K562 (cell line): Measurements from ENCODE around the gene EFNA1. TPM values are rescaled to one million over a fixed set of nuclear protein-coding genes. Genes with fewer than 3 reads are reported as not detected.

Experiments
- ATAC-seq: fragments of 200-7000 bp; cut with Tn5 transposase; 3 replicates; pipeline ENCODE4 v1.9.1; 2020; ENCODE audit warnings: moderate library complexity
- BruUV-seq: library from RNA; stranded (reverse); fragments of 400-500 nt; replicated peaks from 2 replicates; lab custom pipeline; 2021; lab: Mats Ljungman, UMichigan
- CTCF ChIA-PET: fragments of 300-600 bp; formaldehyde crosslinking; extraction: SDS; loops from one replicate; lab custom pipeline; 2021; ENCODE audit warnings: low intra/inter-chr PET ratio; lab: Yijun Ruan, JAX
- POLR2A ChIA-PET: fragments of 300-600, 350-650 bp; sonication (Branson Sonifier 250); formaldehyde crosslinking; extraction: SDS; loops from one replicate; lab custom pipeline; 2021; ENCODE audit warnings: antibody characterized with exemption, inconsistent platforms; lab: Yijun Ruan, JAX
- DNase-seq, 4 experiments: peaks; one replicate each; pipeline versions ENCODE4 v3.0.0 to v3.0.0-alpha.2; 2011 to 2018; ENCODE audit warnings: low spot score in 3 of 4, mixed read lengths in 3 of 4; ENCODE audit errors: extremely low read depth in 1 of 4
- FAIRE-seq: peaks from 2 replicates; lab custom pipeline; 2011; peaks lifted over from hg19 to GRCh38; lab: Jason Lieb, UNC
- H2AFZ ChIP-seq: 2 replicates; pipeline ENCODE4 v1.6.0; 2011; ENCODE audit warnings: low read depth, low read length, control low read depth, inconsistent platforms
- H3K27ac ChIP-seq: fragments of 200-600 bp; 3 replicates; pipeline ENCODE4 v1.8.0; 2011; ENCODE audit warnings: low read depth, mild to moderate bottlenecking, control low read depth, inconsistent platforms, low read length, moderate library complexity, mixed read lengths; ENCODE audit errors: extremely low read depth
- H3K27me3 ChIP-seq, 2 experiments: fragments of 300-600 bp in 1 of 2; 2 replicates in 1 of 2; 3 replicates in 1 of 2; pipeline versions ENCODE4 v1.6.0 to v1.8.0; 2011; ENCODE audit warnings: inconsistent platforms in 2 of 2, low read length in 2 of 2, mild to moderate bottlenecking in 1 of 2, mixed read lengths in 1 of 2, moderate library complexity in 1 of 2; ENCODE audit not compliant: control insufficient read depth in 2 of 2, insufficient read depth in 2 of 2
- H3K36me3 ChIP-seq: fragments of 300-600 bp; 3 replicates; pipeline ENCODE4 v1.8.0; 2011; ENCODE audit warnings: mild to moderate bottlenecking, low read length, inconsistent platforms; ENCODE audit not compliant: control insufficient read depth, insufficient read depth
- H3K4me1 ChIP-seq, 2 experiments: fragments of 200-600 bp in 1 of 2; replicated peaks in 1 of 2; 2 replicates in 1 of 2; 3 replicates in 1 of 2; pipeline versions ENCODE4 v1.5.1 to v1.8.0; 2011; ENCODE audit warnings: inconsistent platforms in 2 of 2, low read length in 2 of 2, mild to moderate bottlenecking in 1 of 2, mixed read lengths in 1 of 2, moderate library complexity in 1 of 2; ENCODE audit not compliant: control insufficient read depth in 2 of 2, insufficient read depth in 2 of 2
- H3K4me2 ChIP-seq: 2 replicates; pipeline ENCODE4 v1.6.1; 2011; ENCODE audit warnings: low read length, control low read depth, inconsistent platforms, mixed read lengths; ENCODE audit not compliant: insufficient read depth
- H3K4me3 ChIP-seq: fragments of 200-600 bp; sonication (generic), shearing (Covaris generic); 2 replicates; pipeline ENCODE4 v1.5.1; 2016; ENCODE audit warnings: control low read depth, inconsistent platforms
- H3K79me2 ChIP-seq: fragments of 200-600 bp; 3 replicates; pipeline ENCODE4 v1.8.0; 2011; ENCODE audit warnings: low read length, inconsistent platforms; ENCODE audit not compliant: control insufficient read depth, insufficient read depth
- H3K9ac ChIP-seq, 2 experiments: 2 replicates each; pipeline versions ENCODE4 v1.6.0 to v1.6.1; 2011; ENCODE audit warnings: low read depth in 2 of 2, low read length in 2 of 2, control low read depth in 1 of 2, inconsistent platforms in 1 of 2, mild to moderate bottlenecking in 1 of 2, mixed read lengths in 1 of 2; ENCODE audit not compliant: insufficient read depth in 1 of 2
- H3K9me1 ChIP-seq: one replicate; pipeline ENCODE4 v1.6.0; 2011; ENCODE audit warnings: inconsistent platforms, mild to moderate bottlenecking, low read length, moderate library complexity; ENCODE audit not compliant: control insufficient read depth, insufficient read depth
- H3K9me3 ChIP-seq: replicated peaks from 2 replicates; pipeline ENCODE4 v1.5.1; 2011; ENCODE audit warnings: low read depth, low read length, inconsistent platforms; ENCODE audit not compliant: control insufficient read depth, insufficient read depth
- H4K20me1 ChIP-seq: replicated peaks from 2 replicates; pipeline ENCODE4 v1.6.1; 2011; ENCODE audit warnings: low read length, inconsistent platforms, mixed read lengths; ENCODE audit not compliant: control insufficient read depth, insufficient read depth
- CREB3L1 ChIP-seq: fragments of 450-650 bp; IDR thresholded peaks from 2 replicates; pipeline ENCODE4 v1.6.1; 2014; ENCODE audit warnings: low read depth, mild to moderate bottlenecking, moderate library complexity, borderline replicate concordance
- EHMT2 ChIP-seq: fragments of 450-650 bp; IDR thresholded peaks from 2 replicates; pipeline ENCODE4 v1.6.1; 2018; ENCODE audit warnings: antibody characterized with exemption
- ETS1 ChIP-seq: conservative IDR thresholded peaks from 2 replicates; pipeline ENCODE4 v1.6.1; 2011; ENCODE audit warnings: low read depth, mild to moderate bottlenecking, low read length; ENCODE audit not compliant: control insufficient read depth
- HDAC6 ChIP-seq: IDR thresholded peaks from 2 replicates; pipeline ENCODE4 v1.6.1; 2012; ENCODE audit warnings: low read depth, mild to moderate bottlenecking, control low read depth, inconsistent platforms, low read length, moderate library complexity
- HLTF ChIP-seq: fragments of 450-650 bp; IDR thresholded peaks from 2 replicates; pipeline ENCODE4 v1.6.1; 2016
- RBM34 ChIP-seq: fragments of 200-400 bp; formaldehyde crosslinking; IDR thresholded peaks from 2 replicates; pipeline ENCODE4 v1.6.1; 2018; ENCODE audit warnings: low read length, borderline replicate concordance; ENCODE audit not compliant: insufficient read depth
- RFX5 ChIP-seq: IDR thresholded peaks from 2 replicates; pipeline ENCODE4 v1.6.1; 2011; ENCODE audit warnings: low read depth, mild to moderate bottlenecking, improper control_type of control experiment, low read length
- SMAD1 ChIP-seq: fragments of 150-350 bp; IDR thresholded peaks from 2 replicates; pipeline ENCODE4 v1.6.1; 2014; ENCODE audit warnings: low read length, low read depth; ENCODE audit not compliant: partially characterized antibody
- SMARCA4 ChIP-seq: fragments of 450-650 bp; IDR thresholded peaks from 2 replicates; pipeline ENCODE4 v1.6.1; 2016
- ZC3H11A ChIP-seq: IDR thresholded peaks from 2 replicates; pipeline ENCODE4 v1.6.1; 2012; ENCODE audit warnings: low read depth, low read length, improper control_type of control experiment
- ZNF717 ChIP-seq: fragments of 250-450 bp; sonication (Bioruptor Pico); IDR thresholded peaks from 2 replicates; pipeline ENCODE4 v1.5.0; 2021
- WGBS: fragments of 100-300 bp; shearing (Covaris generic); methylation state at CpG from one replicate; pipeline ENCODE4 v1.1.6; 2016; ENCODE audit warnings: low coverage, mixed read lengths; ENCODE audit not compliant: insufficient coverage; ENCODE audit errors: missing lambda C conversion rate; 5-methylcytosine and 5-hydroxymethylcytosine counted together
- in situ Hi-C: fragments of 300-500 bp; cut with MboI; formaldehyde crosslinking; loops from 4 replicates; pipeline ENCODE4 v1.15.0; 2018; ENCODE audit warnings: inconsistent platforms, mixed read lengths
- intact Hi-C: fragments of 100-400 bp; cut with micrococcal nuclease; formaldehyde crosslinking; loops from 2 replicates; pipeline ENCODE4 v1.14.2; 2022
- polyA plus RNA-seq, 8 experiments: library from polyadenylated mRNA; depleted of rRNA in 4 of 8; stranded (reverse) in 5 of 8; unstranded in 3 of 8; fragments of >200 nt; fragmentation: Nextera tagmentation in 2 of 8; fragmentation: Illumina TruSeq in 1 of 8; extraction: Ambion mirVana in 2 of 8; extraction: Trizol in 1 of 8; gene quantifications; 2 replicates each; pipeline versions ENCODE4 v1.2.1 to v1.2.3, GENCODE V29; 2011 to 2014; ENCODE audit warnings: inconsistent platforms in 1 of 8, missing spikeins in 1 of 8
- total RNA-seq, 7 experiments: library from RNA; depleted of rRNA in 6 of 7; stranded (reverse); fragments of >200 nt in 6 of 7; fragmentation: Illumina TruSeq in 2 of 7; extraction: Trizol in 2 of 7; gene quantifications; 2 replicates each; pipeline versions ENCODE4 v1.2.1 to v1.2.3, GENCODE V29; 2011 to 2021; ENCODE audit warnings: low replicate concordance in 1 of 7

EFNA1 gene
- total and polyA plus RNA-seq, 9 of the 15 experiments (the other 6 are each of a cell fraction or from before 2014, with no cell fraction given) = 2.1 to 9.3 (median 3.0) TPM

GRCh38 chr1:155099331-155099730 is 28.3 kb upstream of the EFNA1 start:
- H3K36me3 ChIP-seq = no peaks in the 10 kb centered on the region
- CTCF ChIA-PET = no interaction called here
- no peak overlapping the region for H3K4me2 ChIP-seq
- in situ Hi-C loops = loop anchor here (10.0 kb wide), 1 partner anchor 495 kb away; no protein-coding TSS in a partner anchor
- H3K9ac ChIP-seq = no peak overlapping the region
- no peaks in the 10 kb centered on the region for H3K9me3 ChIP-seq
- no peak overlapping the region for H3K27ac ChIP-seq
- no peak for ATAC-seq
- FAIRE-seq = no peak
- H3K4me1 ChIP-seq = no peaks in the 10 kb centered on the region; a peak in 2 of 5 replicates
- H4K20me1 ChIP-seq = no peaks in the 10 kb centered on the region
- no peak overlapping the region for H3K4me3 ChIP-seq
- intact Hi-C loops = loop anchor here (10.0 kb wide), 1 partner anchor 495 kb away; no protein-coding TSS in a partner anchor
- WGBS = 30% methylated on average over 7 of the region's 7 CpGs
- POLR2A ChIA-PET = no interaction called here
- BruUV-seq = no TSS peak
- no peaks in the 10 kb centered on the region for H3K9me1 ChIP-seq
- DNase-seq = no peak
- no peaks in the 10 kb centered on the region for H3K79me2 ChIP-seq
- TF ChIP-seq ZNF717 (no peak), ZC3H11A (no peak), RFX5 (no peak), HLTF (no peak), HDAC6 (no peak), RBM34 (no peak), EHMT2 (no peak), SMARCA4 (no peak), SMAD1 (no peak), ETS1 (no peak), CREB3L1 (no peak)
- H3K27me3 ChIP-seq = peaks cover 0 to 3% of the 10 kb centered on the region in 2 experiments; a peak in 1 of 5 replicates
- no peak overlapping the region for H2AFZ ChIP-seq
